Measurements from ENCODE around the gene KIF26B. TPM values are rescaled to one million over a fixed set of nuclear protein-coding genes. Genes with fewer than 3 reads are reported as not detected.
"Not testable (repeated sequence)": the region's sequence is repeated elsewhere in the genome, so short reads cannot be mapped to it uniquely, and the experiment has no call there.

KIF26B gene
- total and polyA plus RNA-seq, 5 donors: 0.11 to 0.41 (median 0.29) TPM

DNA sequence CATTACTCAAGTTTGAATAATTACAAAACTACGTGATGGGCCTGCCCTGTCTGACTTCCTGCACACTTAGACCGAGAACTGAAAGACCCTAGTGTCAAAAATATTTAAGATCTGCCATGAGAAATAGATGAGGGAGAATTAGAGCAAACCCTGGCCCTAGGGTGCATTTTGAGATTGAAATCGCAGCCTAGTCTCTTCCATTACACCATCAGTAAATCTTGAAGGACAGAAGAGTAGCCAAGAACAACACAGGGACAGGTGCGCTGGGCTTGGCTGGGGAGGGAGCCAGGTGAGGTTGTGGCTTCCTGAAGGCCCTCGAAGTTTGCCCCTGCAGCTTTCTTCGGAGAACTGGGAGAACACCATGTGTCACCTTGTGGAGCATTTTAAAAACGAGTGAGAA, 36.7 kb upstream of the KIF26B start:
- intact Hi-C loops (cut with DNase I): no loop called here
- Histone ChIP-seq H3K4me3 (ENCODE audit: low read length) (no peak overlapping the region), H3K27ac (ENCODE audit: low read length) (no peak overlapping the region), H3K4me1 (ENCODE audit: control insufficient read depth, insufficient read depth, low read length) (no peaks in the 10 kb centered on the region), H3K27me3 (ENCODE audit: control insufficient read depth, insufficient read depth) (no peaks in the 10 kb centered on the region), H3K9me3 (ENCODE audit: control insufficient read depth, low read length) (no peaks in the 10 kb centered on the region)
- DNase-seq: no peak
- WGBS: 90% methylated on average over 7 of the region's 7 CpGs
- no peak for ATAC-seq

DNA sequence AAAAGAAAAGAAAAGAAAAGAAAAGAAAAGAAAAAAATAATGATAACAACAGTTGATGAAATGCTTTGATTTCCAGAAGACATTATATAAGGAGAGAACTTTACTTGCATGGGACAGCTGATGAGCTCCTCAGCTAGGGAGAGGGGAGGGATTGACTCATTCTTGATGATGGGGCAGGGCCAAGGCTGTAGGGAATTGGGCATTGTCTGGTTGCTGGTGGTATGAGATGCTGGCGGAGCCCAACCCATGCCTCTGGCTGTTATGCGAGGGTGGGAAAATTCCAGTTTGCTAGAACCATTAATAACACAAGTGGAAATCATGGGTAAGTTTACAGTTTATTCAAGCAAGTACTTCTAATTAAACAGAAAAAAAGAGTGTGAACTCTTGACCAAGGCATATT, 36.0 kb upstream of the KIF26B start:
- Histone ChIP-seq H3K27me3 (ENCODE audit: control insufficient read depth, insufficient read depth) (no peaks in the 10 kb centered on the region), H3K4me3 (ENCODE audit: low read length) (no peak overlapping the region), H3K27ac (ENCODE audit: low read length) (no peak overlapping the region), H3K9me3 (ENCODE audit: control insufficient read depth, low read length) (no peaks in the 10 kb centered on the region), H3K4me1 (ENCODE audit: control insufficient read depth, insufficient read depth, low read length) (no peaks in the 10 kb centered on the region)
- intact Hi-C loops (cut with DNase I): no loop called here
- no peak for ATAC-seq
- DNase-seq: no peak
- 96% methylated on average over 2 of the region's 2 CpGs for WGBS

DNA sequence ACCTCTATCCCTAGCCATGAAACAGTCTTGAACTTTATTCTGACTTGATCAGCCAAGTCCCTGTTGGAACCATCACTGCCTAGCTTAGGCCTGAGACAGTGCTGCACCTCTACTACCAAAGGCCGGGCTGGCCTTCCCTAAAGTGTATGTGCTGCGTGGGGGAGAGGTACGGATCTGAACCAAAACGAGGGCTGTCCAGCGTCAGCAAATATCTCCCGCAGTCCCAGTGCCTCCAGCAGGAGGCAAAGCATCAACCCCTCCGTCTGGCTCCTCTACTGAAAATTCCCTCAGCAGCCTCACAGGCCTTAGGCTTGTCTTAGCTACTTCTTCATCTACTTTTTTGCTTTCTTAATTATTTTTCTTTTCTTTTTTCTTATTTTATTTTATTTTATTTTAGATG, 33.3 kb upstream of the KIF26B start:
- intact Hi-C loops (cut with DNase I): no loop called here
- no peaks in the 10 kb centered on the region for H3K9me3 ChIP-seq (ENCODE audit: control insufficient read depth, low read length)
- DNase-seq (no peak), ATAC-seq (no peak)
- no peaks in the 10 kb centered on the region for H3K4me1 ChIP-seq (ENCODE audit: control insufficient read depth, insufficient read depth, low read length)
- H3K27me3 ChIP-seq (ENCODE audit: control insufficient read depth, insufficient read depth): no peaks in the 10 kb centered on the region
- WGBS: 85% methylated on average over 7 of the region's 7 CpGs
- no peak overlapping the region for H3K4me3 ChIP-seq (ENCODE audit: low read length)
- no peak overlapping the region for H3K27ac ChIP-seq (ENCODE audit: low read length)

DNA sequence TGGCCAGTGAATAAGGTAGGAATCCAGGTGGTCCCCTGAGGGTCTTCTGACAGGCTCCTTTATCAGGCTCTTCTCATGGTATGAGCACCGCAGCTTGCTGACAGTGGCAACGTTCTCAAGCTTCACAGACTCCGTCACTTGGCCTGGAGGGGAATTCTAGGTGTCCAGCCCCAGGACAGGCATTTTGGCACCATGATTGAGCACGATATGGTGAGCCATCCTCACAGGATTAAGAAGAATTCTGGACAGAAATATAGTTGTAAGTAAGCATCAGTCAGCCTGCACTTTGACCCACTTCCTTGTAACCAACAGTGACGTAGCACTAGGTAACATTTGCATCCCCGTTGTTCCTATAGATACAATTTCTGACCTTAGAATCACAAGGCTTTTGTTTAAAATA, 30.5 kb upstream of the KIF26B start:
- no peak for DNase-seq
- WGBS: 95% methylated on average over 6 of the region's 6 CpGs
- H3K27ac ChIP-seq (ENCODE audit: low read length): no peak overlapping the region

DNA sequence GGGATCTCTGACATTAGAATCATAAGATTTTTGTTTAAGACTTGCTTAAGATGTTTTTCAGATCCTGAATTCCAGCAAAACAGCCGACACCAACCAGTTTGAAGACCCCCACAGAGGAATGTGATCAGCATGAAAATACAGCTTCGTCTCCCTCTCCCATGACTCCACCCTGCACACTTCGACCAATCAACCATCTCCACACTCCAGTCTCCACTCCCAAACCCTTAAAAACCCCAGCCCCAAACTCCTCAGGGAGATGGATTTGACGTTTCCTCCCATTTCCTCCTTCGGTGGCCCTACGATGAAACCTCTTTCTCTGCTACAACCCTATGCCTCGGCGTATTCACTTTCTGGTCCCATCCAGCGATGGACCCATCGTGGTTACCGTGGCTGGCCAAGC, 30.1 kb upstream of the KIF26B start:
- 88% methylated on average over 11 of the region's 11 CpGs for whole genome bisulfite sequencing
- DNase-seq: no peak

More for the DNA sequence above, 30.5 kb upstream of the KIF26B start:
- no peaks in the 10 kb centered on the region for H3K9me3 ChIP-seq (ENCODE audit: control insufficient read depth, low read length)
- intact Hi-C loops (cut with DNase I): no loop called here
- ATAC-seq: no peak
- H3K4me1 ChIP-seq (ENCODE audit: control insufficient read depth, insufficient read depth, low read length): no peaks in the 10 kb centered on the region
- no peak overlapping the region for H3K4me3 ChIP-seq (ENCODE audit: low read length)
- no peaks in the 10 kb centered on the region for H3K27me3 ChIP-seq (ENCODE audit: control insufficient read depth, insufficient read depth)

DNA sequence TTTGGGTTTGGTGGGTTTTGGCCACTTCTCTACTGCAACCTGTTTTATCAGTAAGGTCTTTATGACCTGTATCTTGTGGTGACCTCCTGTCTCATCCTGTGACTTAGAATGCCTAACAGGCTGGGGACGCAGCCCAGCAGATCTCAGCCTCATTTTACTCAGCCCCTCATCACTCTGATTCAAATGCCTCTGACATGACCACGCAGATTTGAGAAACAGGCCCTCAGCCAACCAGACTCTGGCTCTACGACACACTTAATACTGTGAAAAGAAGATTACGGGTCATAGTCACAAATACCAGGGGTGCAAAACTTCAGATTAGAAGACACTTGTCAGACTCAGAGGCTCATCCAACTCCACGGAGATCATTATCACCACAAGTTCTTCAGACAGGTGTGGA, 28.3 kb upstream of the KIF26B start:
- intact Hi-C loops (cut with DNase I): loop anchor here in 1 of 4 donors (5.0 kb wide), 1 partner anchor 39 kb away; no protein-coding TSS in a partner anchor
- no peaks in the 10 kb centered on the region for H3K9me3 ChIP-seq (ENCODE audit: control insufficient read depth, low read length)
- H3K27me3 ChIP-seq (ENCODE audit: control insufficient read depth, insufficient read depth): no peaks in the 10 kb centered on the region
- H3K27ac ChIP-seq (ENCODE audit: low read length): no peak overlapping the region
- H3K4me1 ChIP-seq (ENCODE audit: control insufficient read depth, insufficient read depth, low read length): no peaks in the 10 kb centered on the region
- ATAC-seq (no peak), DNase-seq (no peak)
- no peak overlapping the region for H3K4me3 ChIP-seq (ENCODE audit: low read length)
- 39% methylated on average over 5 of the region's 5 CpGs for WGBS

More for the DNA sequence above, 30.1 kb upstream of the KIF26B start:
- Histone ChIP-seq H3K27me3 (ENCODE audit: control insufficient read depth, insufficient read depth) (no peaks in the 10 kb centered on the region), H3K9me3 (ENCODE audit: control insufficient read depth, low read length) (no peaks in the 10 kb centered on the region), H3K4me1 (ENCODE audit: control insufficient read depth, insufficient read depth, low read length) (no peaks in the 10 kb centered on the region), H3K27ac (ENCODE audit: low read length) (no peak overlapping the region), H3K4me3 (ENCODE audit: low read length) (no peak overlapping the region)
- intact Hi-C loops (cut with DNase I): loop anchor here in 1 of 4 donors (5.0 kb wide), 1 partner anchor 37 kb away; no protein-coding TSS in a partner anchor
- ATAC-seq: no peak

DNA sequence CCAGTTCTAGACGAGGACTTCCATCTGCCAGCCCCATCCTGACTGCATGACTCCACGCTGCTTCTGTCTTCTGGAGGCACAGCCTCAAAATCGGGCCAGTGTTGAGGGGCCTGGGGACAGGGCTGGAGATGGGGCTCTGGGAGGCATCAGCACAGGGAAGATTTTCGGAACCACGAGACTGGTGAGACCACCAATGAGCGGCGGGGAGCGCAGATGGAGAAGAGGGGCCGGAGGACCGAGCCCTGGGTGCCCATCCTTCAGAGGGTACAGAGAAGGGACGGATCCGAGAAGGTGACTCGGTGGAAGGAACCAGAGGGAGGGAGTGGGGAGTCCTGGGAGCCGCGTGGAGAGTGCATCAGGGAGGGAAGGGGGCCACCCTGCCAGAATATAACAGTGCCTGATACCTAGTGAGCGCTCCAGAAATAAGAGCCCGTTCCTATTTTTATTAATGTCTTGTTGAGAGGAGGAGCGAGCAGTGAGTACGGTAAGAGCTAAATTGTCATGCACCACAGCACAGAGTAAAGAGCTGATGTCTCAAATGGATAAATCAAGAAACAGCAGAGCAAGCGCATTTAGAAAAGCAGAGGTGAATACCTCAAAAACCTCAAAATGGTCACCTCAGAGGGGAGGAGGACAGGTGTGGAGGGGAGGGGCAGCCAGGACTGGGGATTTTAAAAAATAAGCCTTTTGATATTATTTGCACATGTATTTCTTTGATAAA, 26.2 kb upstream of the KIF26B start:
- Histone ChIP-seq H3K4me3 (ENCODE audit: low read length) (no peak overlapping the region), H3K27me3 (ENCODE audit: control insufficient read depth, insufficient read depth) (no peaks in the 10 kb centered on the region), H3K4me1 (ENCODE audit: control insufficient read depth, insufficient read depth, low read length) (no peaks in the 10 kb centered on the region), H3K9me3 (ENCODE audit: control insufficient read depth, low read length) (no peaks in the 10 kb centered on the region), H3K27ac (ENCODE audit: low read length) (no peak overlapping the region)
- DNase-seq: no peak
- ATAC-seq: no peak
- intact Hi-C loops (cut with DNase I): loop anchor here in 1 of 4 donors (5.0 kb wide), 1 partner anchor 41 kb away; no protein-coding TSS in a partner anchor
- WGBS: 84% methylated on average over 20 of the region's 20 CpGs

DNA sequence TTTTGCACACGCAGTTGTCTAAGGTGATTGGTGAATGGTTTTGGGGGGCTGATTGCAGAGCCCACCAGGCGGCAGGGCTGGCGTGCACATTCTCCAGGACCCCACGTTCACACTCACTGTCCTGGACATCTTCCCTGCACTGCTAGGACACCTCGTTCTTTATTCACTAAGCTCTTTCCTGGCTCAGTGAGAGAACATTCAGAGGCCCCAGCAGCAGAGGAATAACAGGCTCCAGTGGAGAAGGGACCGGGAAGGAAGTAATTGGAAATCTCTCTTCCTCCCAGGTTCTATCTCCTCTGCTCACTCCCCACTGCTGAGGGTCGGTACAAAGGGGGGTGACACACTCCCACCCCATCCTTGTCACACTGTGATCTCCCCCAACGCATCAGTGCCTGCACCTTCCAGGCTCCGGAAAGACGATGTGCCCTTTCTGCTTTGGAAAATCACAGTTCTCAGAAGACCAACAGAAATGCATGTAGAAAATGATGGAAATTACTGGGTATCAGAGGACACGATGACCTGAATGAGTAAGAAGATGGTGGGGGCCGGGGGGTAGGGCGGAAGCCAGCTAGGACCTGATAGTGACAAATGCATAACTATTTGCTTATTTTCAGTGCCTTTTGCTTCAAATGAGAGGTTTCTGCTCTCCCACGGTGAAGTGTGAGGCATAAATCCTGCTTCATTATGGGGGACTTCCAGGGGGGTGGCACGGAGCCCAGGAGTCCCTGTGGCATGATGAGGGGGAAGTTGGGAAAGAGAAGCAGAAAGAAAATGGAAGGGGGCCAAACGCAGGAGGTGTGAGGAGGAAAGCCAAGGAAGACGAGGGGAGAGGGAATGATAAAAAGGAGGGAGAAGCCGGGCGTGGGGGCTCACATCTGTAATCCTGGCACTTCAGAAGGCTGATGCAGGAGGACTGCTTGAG, 25.2 kb upstream of the KIF26B start:
- no peak for DNase-seq
- no peak for ATAC-seq

DNA sequence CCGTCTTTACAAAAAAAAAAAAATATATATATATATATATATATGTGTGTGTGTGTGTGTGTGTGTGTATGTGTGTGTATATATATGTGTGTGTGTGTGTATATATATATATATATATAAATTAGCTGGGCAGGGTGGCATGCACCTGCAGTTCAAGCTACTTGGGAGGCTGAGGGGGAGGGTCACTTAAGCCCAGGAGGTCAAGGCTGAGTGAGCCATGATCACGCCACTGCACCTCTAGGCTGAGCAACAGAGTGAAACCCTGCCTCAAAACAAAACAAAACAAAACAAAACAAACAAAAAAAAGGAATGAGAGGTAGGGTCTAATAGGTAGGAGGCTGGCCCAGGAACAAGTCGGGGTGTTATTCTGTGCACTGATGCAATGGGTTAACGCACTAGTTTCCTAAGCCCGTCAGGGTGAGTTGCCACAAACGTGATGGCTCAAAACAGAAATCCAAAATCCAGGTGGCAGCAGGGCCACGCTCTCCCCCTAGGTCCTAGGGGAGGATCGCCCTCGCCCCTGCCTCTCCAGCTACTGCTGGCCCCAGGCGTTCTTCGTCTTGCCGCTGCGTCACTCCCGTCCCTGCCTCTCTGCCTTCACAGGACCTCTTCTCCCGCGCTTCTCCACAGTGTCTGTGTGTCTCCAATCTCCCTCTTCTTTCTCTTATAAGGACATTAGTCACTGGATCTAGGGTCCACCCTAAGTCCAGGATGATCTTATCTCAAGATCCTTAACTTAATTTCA, 24.3 kb upstream of the KIF26B start:
- intact Hi-C loops (cut with DNase I); H3K4me3 ChIP-seq (ENCODE audit: low read length); ATAC-seq; H3K9me3 ChIP-seq (ENCODE audit: control insufficient read depth, low read length); H3K27ac ChIP-seq (ENCODE audit: low read length); H3K27me3 ChIP-seq (ENCODE audit: control insufficient read depth, insufficient read depth); H3K4me1 ChIP-seq (ENCODE audit: control insufficient read depth, insufficient read depth, low read length); DNase-seq: not testable (repeated sequence)
- 69% methylated on average over 16 of the region's 16 CpGs for WGBS

More for the DNA sequence above, 25.2 kb upstream of the KIF26B start:
- intact Hi-C loops (cut with DNase I): loop anchor here in 1 of 4 donors (5.0 kb wide), 1 partner anchor 42 kb away; no protein-coding TSS in a partner anchor
- Histone ChIP-seq H3K27ac (ENCODE audit: low read length) (no peak overlapping the region), H3K4me3 (ENCODE audit: low read length) (no peak overlapping the region), H3K4me1 (ENCODE audit: control insufficient read depth, insufficient read depth, low read length) (no peaks in the 10 kb centered on the region), H3K9me3 (ENCODE audit: control insufficient read depth, low read length) (no peaks in the 10 kb centered on the region), H3K27me3 (ENCODE audit: control insufficient read depth, insufficient read depth) (no peaks in the 10 kb centered on the region)
- WGBS: 37% methylated on average over 19 of the region's 19 CpGs

DNA sequence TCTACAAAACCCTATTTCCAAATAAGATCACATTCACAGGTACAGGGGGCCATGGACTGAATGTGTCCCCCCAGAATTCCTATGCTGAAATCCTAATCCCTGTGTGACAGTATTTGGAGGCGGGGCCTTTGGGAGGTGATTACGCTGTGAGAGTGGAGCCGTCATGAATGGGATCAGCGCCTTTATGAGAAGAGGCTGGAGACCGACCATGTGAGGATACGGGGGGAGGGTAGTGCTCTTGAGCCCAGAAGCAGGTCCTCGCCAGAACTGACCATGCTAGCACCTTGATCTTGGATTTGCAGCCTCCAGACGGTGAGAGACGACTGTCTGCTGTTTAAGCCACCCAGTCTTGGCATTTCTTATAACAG, 23.8 kb upstream of the KIF26B start:
- whole genome bisulfite sequencing: 44% methylated on average over 9 of the region's 9 CpGs
- H3K4me1 ChIP-seq (ENCODE audit: control insufficient read depth, insufficient read depth, low read length): no peaks in the 10 kb centered on the region
- intact Hi-C loops (cut with DNase I): no loop called here
- ATAC-seq (no peak), DNase-seq (no peak)
- H3K4me3 ChIP-seq (ENCODE audit: low read length): no peak overlapping the region
- no peaks in the 10 kb centered on the region for H3K9me3 ChIP-seq (ENCODE audit: control insufficient read depth, low read length)
- H3K27ac ChIP-seq (ENCODE audit: low read length): no peak overlapping the region
- no peaks in the 10 kb centered on the region for H3K27me3 ChIP-seq (ENCODE audit: control insufficient read depth, insufficient read depth)
